Eye (tissue), 1 donor: ENCODE data around the gene RAD50.

Experiments used
- DNase-seq: peaks from one replicate; pipeline ENCODE4 v3.0.0-alpha.2; 2015

The RAD50 gene

GRCh38 chr5:132639706-132640130 is 82.9 kb downstream of the RAD50 start:
- no peak for DNase-seq

GRCh38 chr5:132640613-132641012 is 83.8 kb downstream of the RAD50 start:
- DNase-seq = no peak

GRCh38 chr5:132641241-132641723 is 84.5 kb downstream of the RAD50 start:
- DNase-seq = no peak

GRCh38 chr5:132641841-132642240 is 85.1 kb downstream of the RAD50 start:
- no peak for DNase-seq

GRCh38 chr5:132644177-132644576 is 87.4 kb downstream of the RAD50 start:
- no peak for DNase-seq

- DNase-seq = no peak
Measured at GRCh38 chr5:132646583-132647266, 89.9 kb downstream of the RAD50 start.

DNA sequence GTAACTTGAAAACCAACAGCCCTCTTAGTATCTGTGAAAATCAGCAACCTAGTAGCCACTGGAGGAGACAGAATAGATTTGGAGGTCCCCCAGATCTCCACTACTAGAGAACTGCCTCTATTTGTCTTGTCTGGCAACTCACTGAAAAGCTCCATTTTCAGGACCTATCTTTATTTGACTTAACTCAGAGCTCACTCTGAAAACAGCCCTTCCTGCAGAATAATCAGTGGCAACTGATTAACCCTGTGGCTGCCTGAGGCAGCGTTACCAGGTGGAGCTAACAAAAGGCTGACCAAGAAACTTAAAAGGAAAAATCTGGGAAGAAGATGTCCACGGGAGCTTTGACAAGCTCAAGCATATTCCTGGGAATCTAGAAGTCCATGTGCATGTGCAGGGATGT is 90.7 kb downstream of the RAD50 start:
- no peak for DNase-seq

DNA sequence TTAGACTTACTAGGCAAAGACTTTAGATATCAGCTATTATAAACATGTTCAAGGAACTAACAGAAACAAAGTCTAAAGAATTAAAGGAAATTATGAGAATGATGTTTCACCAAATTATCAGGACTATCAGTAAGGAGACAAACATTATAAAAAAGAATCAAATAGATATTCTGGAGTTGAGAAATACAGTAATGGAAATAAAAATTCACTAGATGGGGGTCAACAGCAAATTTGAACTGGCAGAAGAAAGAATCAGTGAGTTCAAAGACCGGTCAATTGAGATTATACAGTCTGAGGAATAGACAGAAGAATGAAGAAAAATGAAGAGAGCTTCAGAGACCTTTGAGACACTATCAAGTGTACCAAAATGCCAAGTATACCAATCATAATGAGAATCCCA is 91.6 kb downstream of the RAD50 start:
- no peak for DNase-seq

DNA sequence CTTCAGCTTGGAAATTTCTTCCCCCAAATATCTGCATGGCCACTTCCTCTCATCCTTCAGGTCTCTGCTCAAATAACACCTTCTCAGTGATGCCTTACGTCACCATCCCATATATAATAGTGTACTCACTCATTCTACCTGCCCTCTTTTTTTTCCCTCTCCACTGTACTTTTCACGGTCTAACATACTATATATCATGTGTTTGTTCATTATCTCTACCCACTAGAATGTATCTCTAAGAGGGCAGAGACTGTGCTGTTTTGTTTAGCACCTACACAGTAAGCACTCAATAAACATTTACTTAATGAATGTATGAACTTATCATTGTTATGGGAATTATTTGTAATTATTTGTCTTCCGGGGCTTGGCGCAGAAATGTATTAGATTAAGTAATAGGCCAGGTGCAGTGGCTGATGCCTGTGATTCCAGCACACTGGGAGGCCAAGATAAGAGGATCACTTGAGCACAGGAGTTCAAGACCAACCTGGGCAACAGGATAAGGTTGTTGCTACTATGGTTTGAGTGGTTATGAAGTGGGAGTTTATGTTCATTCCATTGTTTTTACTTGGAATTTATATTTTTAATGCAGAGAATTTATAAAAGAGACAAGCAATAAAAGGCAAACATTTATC is 95.2 kb downstream of the RAD50 start:
- DNase-seq = no peak

DNA sequence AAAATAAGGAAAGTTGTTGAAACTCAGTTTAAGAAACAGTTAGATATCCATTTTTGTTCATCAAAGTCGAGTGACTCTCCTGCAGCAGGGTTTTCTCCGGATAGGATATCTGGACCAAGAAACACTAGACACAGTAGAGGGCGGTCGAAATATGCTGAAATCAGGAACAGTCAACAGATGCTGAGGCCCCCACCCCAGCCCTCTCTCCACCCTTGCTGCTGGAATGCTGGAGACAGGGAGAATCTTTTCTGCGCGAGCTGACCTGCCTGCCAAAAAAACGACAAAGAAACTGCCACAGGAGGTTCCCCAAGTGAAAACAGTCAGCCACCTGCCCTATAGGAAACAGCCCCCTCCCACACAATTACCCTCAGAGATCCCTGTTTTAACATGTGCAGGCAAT is 96.9 kb downstream of the RAD50 start:
- DNase-seq = no peak

- peak; percentile 70 for DNase-seq
Measured at GRCh38 chr5:132655821-132656773, 99.3 kb downstream of the RAD50 start.

- DNase-seq = no peak
Measured at GRCh38 chr5:132656774-132657355, 100.1 kb downstream of the RAD50 start.

- no peak for DNase-seq
Measured at GRCh38 chr5:132657676-132658380, 101.1 kb downstream of the RAD50 start, which contains the start of gene IL13. IL13 (plus strand) TSS chr5:132658173; CDS start chr5:132658187, 14 bp downstream.

- no peak for DNase-seq
Measured at GRCh38 chr5:132658381-132659302, 101.9 kb downstream of the RAD50 start.

- no peak for DNase-seq
Measured at GRCh38 chr5:132659598-132660493, 103.1 kb downstream of the RAD50 start.

DNA sequence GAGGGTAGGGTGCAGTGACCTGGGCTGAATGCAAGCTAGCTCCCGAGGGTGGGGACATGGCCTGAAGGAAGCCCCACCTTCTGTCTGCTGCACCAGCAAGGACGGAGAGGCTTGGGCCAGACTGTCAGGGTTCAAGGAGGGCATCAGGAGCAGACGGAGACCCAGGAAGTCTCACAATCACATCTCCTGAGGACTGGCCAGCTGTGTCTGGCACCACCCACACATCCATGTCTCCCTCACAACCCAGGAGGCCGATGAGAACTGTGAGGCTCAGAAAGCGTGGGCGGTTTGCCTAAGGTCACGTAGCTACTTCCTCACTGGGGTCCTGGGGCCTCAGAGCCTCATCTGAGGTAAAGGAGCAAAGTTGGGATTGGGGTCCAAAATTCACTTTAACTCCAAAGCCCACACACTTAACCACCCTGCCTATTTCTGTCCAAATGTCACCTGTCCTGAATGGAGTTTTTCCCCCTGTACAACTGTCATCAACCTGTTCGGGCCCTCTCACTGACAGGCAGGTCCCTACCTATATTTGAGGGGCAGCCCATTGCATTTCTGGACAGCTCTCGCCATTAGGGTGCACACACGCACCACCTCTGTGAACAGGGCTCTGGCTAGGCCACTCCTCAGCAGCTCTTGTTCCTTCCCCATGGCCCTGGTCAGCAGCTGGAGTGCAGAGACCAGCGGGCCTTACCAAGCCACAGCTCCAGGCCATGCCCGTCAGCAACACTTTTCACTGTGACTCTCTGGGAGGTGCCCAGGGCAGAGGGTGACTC is 104.6 kb downstream of the RAD50 start:
- no peak for DNase-seq

GRCh38 chr5:132662004-132662401 is 105.2 kb downstream of the RAD50 start:
- no peak for DNase-seq

- DNase-seq = no peak
Measured at GRCh38 chr5:132662925-132663770, 106.4 kb downstream of the RAD50 start.
